Upper lobe of left lung (tissue), 6 donors: ENCODE data around the gene FILIP1L. TPM values are rescaled to one million over a fixed set of nuclear protein-coding genes. Genes with fewer than 3 reads are reported as not detected.
A peak's percentile ranks its signal among the peaks of the same experiment; 100 is the strongest.

Experiments used
- ATAC-seq, 2 donors: fragments of 200-7000 bp; cut with Tn5 transposase; one replicate each; pipeline ENCODE4 v1.9.1; 2022; ENCODE audit warnings: mild to moderate bottlenecking in 2 of 2, moderate library complexity in 2 of 2; ENCODE audit not compliant: low FRiP score in 2 of 2
- DNase-seq, 2 donors: peaks; one replicate each; pipeline ENCODE4 v3.0.0-alpha.2; 2019 to 2020
- H3K27ac ChIP-seq, 4 donors: fragments of 200-600 bp; sonication (generic); one replicate each; pipeline ENCODE4 v1.5.1; 2016 to 2019
- H3K27me3 ChIP-seq, 4 donors: fragments of 200-600 bp; sonication (generic); one replicate each; pipeline ENCODE4 v1.5.1; 2017 to 2019
- H3K36me3 ChIP-seq, 4 donors: fragments of 200-600 bp; sonication (generic); one replicate each; pipeline ENCODE4 v1.5.1; 2016 to 2019
- H3K4me1 ChIP-seq, 4 donors: fragments of 200-600 bp; sonication (generic); one replicate each; pipeline ENCODE4 v1.5.1; 2018 to 2019
- H3K4me3 ChIP-seq, 4 donors: fragments of 200-600 bp; sonication (generic); one replicate each; pipeline ENCODE4 v1.5.1; 2017 to 2019; ENCODE audit warnings: mild to moderate bottlenecking in 2 of 4, moderate library complexity in 1 of 4
- H3K9me3 ChIP-seq, 4 donors: fragments of 200-600 bp; sonication (generic); one replicate each; pipeline ENCODE4 v1.5.1; 2018 to 2019
- EP300 ChIP-seq, 4 donors: sonication (generic); formaldehyde crosslinking; IDR thresholded peaks; one replicate each; pipeline ENCODE4 v1.5.1; 2017; ENCODE audit warnings: antibody characterized with exemption in 4 of 4, control low read depth in 2 of 4
- POLR2A ChIP-seq, 4 donors: fragments of 450-650 bp; IDR thresholded peaks; one replicate each; pipeline ENCODE4 v1.5.1; 2016 to 2017; ENCODE audit warnings: antibody characterized with exemption in 4 of 4, mild to moderate bottlenecking in 2 of 4
- POLR2AphosphoS5 ChIP-seq, 2 donors: sonication (generic); formaldehyde crosslinking; IDR thresholded peaks; one replicate each; pipeline ENCODE4 v1.5.1; 2017; ENCODE audit warnings: antibody characterized with exemption in 2 of 2
- WGBS, 2 donors: methylation state at CpG; one replicate each; pipeline ENCODE4 v1.1.5; 2017 to 2018; 5-methylcytosine and 5-hydroxymethylcytosine counted together
- total RNA-seq, 6 donors: library from RNA; depleted of rRNA in 4 of 6; stranded (reverse); fragments of >200 nt in 4 of 6; gene quantifications; one replicate each; pipeline versions ENCODE4 v1.1.0 to v1.2.1, GENCODE V29; 2016 to 2021
- TF ChIP-seq, protein P1 (sequence below), 6 experiments: fragments of 450-650 bp in 4 of 6; fragments of 200-600 bp in 2 of 6; sonication (generic) in 2 of 6; IDR thresholded peaks; one replicate each; pipeline ENCODE4 v1.5.1; 2016 to 2019; ENCODE audit warnings: antibody characterized with exemption in 6 of 6
- donor health status: DM: no; HTN: no; CAD: no; lungs with moderate emphysema.
- donor health status: DM: no; HTN: yes; CAD: no; lungs with severe emphysema.

The FILIP1L gene
- total RNA-seq, 6 donors from 2014 or later = 19.4 to 38.2 (median 25.9) TPM

DNA sequence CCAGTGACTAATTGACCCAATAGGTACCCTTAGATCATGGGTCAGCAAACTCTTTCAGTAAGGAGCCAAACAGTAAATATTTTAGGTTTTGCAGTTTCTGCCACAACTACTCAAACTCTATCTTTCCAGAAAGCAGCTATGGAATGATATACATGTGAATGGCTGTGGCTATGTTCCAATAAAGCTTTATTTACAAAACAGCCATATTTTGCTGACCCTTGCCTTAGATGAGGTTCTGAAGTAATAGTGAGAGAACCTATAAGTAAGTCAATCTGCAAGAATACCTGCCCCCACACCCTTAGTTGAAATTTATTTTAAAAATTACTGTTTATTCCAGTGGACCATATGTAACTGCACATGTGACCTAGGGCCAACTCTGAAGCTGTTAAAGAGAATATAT lies 162.6 kb downstream of the FILIP1L start:
- Histone ChIP-seq H3K27me3 (no peaks in the 10 kb centered on the region), H3K27ac (no peak overlapping the region), H3K4me1 (peaks cover 0 to 9% (median 2%) of the 10 kb centered on the region in 4 donors), H3K9me3 (no peaks in the 10 kb centered on the region), H3K36me3 (no peaks in the 10 kb centered on the region), H3K4me3 (no peak overlapping the region)
- TF ChIP-seq, protein P1, sequence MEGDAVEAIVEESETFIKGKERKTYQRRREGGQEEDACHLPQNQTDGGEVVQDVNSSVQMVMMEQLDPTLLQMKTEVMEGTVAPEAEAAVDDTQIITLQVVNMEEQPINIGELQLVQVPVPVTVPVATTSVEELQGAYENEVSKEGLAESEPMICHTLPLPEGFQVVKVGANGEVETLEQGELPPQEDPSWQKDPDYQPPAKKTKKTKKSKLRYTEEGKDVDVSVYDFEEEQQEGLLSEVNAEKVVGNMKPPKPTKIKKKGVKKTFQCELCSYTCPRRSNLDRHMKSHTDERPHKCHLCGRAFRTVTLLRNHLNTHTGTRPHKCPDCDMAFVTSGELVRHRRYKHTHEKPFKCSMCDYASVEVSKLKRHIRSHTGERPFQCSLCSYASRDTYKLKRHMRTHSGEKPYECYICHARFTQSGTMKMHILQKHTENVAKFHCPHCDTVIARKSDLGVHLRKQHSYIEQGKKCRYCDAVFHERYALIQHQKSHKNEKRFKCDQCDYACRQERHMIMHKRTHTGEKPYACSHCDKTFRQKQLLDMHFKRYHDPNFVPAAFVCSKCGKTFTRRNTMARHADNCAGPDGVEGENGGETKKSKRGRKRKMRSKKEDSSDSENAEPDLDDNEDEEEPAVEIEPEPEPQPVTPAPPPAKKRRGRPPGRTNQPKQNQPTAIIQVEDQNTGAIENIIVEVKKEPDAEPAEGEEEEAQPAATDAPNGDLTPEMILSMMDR (IDR thresholded peaks at IDR 0.05) = no peak
- no peak for TF ChIP-seq POLR2AphosphoS5 (IDR thresholded peaks at IDR 0.05)
- no peak for TF ChIP-seq POLR2A (IDR thresholded peaks at IDR 0.05)
- no peak for TF ChIP-seq EP300 (IDR thresholded peaks at IDR 0.05)
- DNase-seq (no peak), ATAC-seq (no peak)

- Histone ChIP-seq H3K4me1 (peaks cover 0 to 12% (median 3%) of the 10 kb centered on the region in 4 donors), H3K9me3 (no peaks in the 10 kb centered on the region), H3K4me3 (no peak overlapping the region), H3K36me3 (no peaks in the 10 kb centered on the region), H3K27ac (no peak overlapping the region), H3K27me3 (no peaks in the 10 kb centered on the region)
- 45% methylated on average over 1 of the region's 1 CpG for WGBS, 2 donors
- TF ChIP-seq EP300 (IDR thresholded peaks at IDR 0.05) = no peak
- TF ChIP-seq POLR2AphosphoS5 (IDR thresholded peaks at IDR 0.05) = no peak
- TF ChIP-seq, protein P1 (IDR thresholded peaks at IDR 0.05) = no peak
- TF ChIP-seq POLR2A (IDR thresholded peaks at IDR 0.05) = no peak
- DNase-seq = no peak
- no peak for ATAC-seq
Measured at GRCh38 chr3:99950921-99951320, 163.4 kb downstream of the FILIP1L start.

DNA sequence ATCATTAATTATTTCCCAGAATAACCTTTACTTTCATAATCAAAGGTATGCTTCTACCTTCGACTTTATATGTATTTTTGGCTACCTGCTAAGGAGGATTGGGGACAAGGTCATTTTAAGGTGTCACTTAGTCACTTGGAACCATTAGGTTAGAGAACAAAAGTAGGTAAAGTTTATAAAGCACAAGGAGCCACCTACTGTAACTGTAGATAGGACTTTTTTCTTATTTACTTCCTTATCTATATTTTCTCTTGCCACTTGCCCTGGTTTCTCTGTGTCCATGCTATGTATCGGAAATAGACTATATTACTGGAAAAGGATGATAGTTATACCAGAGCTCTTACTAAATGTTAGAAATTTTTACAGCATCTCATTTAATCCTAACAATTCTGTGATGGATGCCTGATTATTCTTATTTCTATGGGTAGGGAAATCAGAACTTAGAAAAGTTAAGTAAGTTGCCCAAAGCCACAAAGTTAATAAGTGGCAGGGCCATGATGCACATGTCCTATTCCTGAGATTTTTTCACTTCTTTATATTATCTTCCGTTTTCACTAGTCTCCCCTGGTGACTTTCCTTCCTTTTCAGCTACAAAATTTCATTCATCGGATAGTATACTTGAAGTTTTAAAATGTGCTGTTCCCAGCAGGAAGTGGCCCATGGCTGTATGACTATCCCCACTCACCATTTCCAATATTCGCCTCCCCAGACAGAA lies 164.2 kb downstream of the FILIP1L start:
- DNase-seq (no peak), ATAC-seq (no peak)
- H3K27me3 ChIP-seq = no peaks in the 10 kb centered on the region
- H3K4me3 ChIP-seq = no peak overlapping the region
- peaks cover 6 to 20% (median 11%) of the 10 kb centered on the region in 4 donors for H3K4me1 ChIP-seq
- H3K36me3 ChIP-seq = no peaks in the 10 kb centered on the region
- H3K9me3 ChIP-seq = no peaks in the 10 kb centered on the region
- TF ChIP-seq POLR2AphosphoS5 (IDR thresholded peaks at IDR 0.05) = no peak
- TF ChIP-seq, protein P1 (IDR thresholded peaks at IDR 0.05) = peak in 1 of 6 experiments; percentile 5
- 83 to 86% methylated on average over 5 of the region's 5 CpGs for WGBS, 2 donors
- H3K27ac ChIP-seq = no peak overlapping the region

DNA sequence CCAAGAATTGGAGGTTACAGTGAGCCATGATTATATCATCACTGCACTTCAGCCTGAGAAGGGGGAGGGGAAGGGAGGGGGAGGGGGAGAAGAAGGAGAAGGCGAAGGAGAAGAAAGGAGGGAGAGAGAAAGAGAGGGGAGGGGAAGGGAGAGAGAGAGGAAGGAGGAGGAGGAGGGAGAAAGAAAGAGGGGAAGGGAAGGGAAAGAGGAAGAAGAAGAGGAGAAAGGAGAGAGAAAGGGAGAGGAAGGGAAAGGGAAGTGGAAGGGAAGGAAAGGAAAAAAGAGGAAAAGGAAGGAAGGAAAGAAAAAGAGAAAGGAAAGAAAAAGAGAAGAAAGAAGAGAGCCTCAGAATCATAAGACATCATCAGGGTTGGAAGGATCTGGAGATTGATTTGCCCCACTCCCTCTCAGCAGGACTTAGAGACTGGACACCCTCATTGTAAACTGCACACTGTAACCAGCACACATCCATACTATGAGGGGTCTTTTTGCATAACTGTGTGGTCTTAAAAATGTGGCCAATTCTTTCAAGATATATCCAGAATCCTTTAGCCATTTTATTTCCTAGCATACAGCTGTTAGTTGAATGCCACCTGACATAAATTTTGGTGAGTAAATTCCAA lies 165.7 kb downstream of the FILIP1L start:
- Histone ChIP-seq H3K4me1 (peaks cover 9 to 23% (median 15%) of the 10 kb centered on the region in 4 donors), H3K36me3 (no peaks in the 10 kb centered on the region), H3K27me3 (no peaks in the 10 kb centered on the region), H3K9me3 (no peaks in the 10 kb centered on the region), H3K27ac (no peak overlapping the region), H3K4me3 (no peak overlapping the region)
- 89 to 94% methylated on average over 1 of the region's 1 CpG for WGBS, 2 donors
- TF ChIP-seq, protein P1 (IDR thresholded peaks at IDR 0.05) = no peak
- no peak for TF ChIP-seq POLR2AphosphoS5 (IDR thresholded peaks at IDR 0.05)
- ATAC-seq = no peak
- DNase-seq = no peak

DNA sequence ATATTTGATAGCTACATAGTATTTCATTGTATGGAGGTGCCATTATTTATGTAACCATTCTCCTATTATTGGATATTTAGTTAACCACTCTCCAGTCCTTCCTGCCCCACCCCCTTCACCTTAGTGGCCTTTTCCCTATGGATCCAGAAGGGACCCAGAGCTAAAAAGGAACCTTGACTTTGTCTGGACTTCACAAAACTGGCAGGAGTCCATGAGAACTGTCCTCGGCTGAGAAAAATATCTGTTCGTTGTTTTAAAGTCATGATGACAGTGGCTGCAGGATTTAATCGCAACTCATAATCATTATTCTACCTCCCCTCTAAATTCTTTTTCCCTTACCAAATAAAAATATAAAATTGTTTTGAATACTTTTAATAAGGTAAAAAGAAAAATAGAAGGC lies 166.9 kb downstream of the FILIP1L start:
- Histone ChIP-seq H3K4me3 (no peak overlapping the region), H3K27ac (no peak overlapping the region), H3K4me1 (peaks cover 9 to 23% (median 15%) of the 10 kb centered on the region in 4 donors), H3K36me3 (no peaks in the 10 kb centered on the region), H3K9me3 (no peaks in the 10 kb centered on the region), H3K27me3 (no peaks in the 10 kb centered on the region)
- no peak for TF ChIP-seq POLR2AphosphoS5 (IDR thresholded peaks at IDR 0.05)
- no peak for TF ChIP-seq EP300 (IDR thresholded peaks at IDR 0.05)
- no peak for TF ChIP-seq POLR2A (IDR thresholded peaks at IDR 0.05)
- TF ChIP-seq, protein P1 (IDR thresholded peaks at IDR 0.05) = no peak
- ATAC-seq = no peak
- DNase-seq = no peak
- WGBS, 2 donors = 83 to 93% methylated on average over 3 of the region's 3 CpGs
